Measurements from ENCODE around the gene FMNL2.

FMNL2 gene

GRCh38 chr2:152627351-152627957, 292.5 kb downstream of the FMNL2 start:
- no peak for DNase-seq

DNA sequence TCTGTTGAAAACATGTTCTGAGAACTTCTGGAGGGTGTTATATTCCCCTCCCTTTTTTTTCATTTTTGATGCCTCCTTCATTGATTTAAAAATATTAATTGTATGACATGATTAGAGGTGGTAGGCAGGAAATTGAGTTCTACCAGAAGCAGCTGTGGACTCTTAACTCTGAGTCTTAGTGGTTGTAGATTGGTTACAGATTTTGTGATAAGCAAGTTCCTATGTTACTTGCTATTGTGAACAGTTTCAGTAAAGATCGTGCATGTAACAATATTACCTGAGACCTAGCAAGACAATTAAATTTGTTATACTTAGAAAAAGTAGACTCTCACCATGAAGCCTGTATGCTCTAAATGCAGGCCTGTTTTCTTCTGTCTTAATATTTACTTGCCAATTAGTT, 294.2 kb downstream of the FMNL2 start:
- DNase-seq, result no peak

GRCh38 chr2:152630466-152630865, 295.5 kb downstream of the FMNL2 start:
- no peak for DNase-seq

DNA sequence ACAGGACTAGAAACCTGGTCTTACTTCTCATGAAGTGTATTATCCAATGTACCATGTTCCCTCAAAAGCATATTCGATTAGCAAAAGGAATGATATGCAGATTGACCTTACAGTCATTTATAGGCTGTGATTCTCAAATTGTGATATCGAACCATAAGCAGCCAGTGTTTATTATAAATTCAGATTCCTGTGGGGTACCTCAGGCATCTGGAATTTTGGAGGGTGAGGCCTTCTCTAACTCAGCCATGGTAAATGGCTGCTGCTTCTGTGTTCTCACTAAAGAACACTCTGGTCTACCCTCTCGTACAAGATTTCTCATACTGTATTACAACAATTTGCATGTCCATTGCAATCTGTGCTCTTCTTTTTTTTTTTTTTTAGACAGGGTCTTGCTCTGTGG, 297.8 kb downstream of the FMNL2 start:
- no peak for DNase-seq

- no peak for DNase-seq
Observed at GRCh38 chr2:152635635-152636298, 300.8 kb downstream of the FMNL2 start.

DNA sequence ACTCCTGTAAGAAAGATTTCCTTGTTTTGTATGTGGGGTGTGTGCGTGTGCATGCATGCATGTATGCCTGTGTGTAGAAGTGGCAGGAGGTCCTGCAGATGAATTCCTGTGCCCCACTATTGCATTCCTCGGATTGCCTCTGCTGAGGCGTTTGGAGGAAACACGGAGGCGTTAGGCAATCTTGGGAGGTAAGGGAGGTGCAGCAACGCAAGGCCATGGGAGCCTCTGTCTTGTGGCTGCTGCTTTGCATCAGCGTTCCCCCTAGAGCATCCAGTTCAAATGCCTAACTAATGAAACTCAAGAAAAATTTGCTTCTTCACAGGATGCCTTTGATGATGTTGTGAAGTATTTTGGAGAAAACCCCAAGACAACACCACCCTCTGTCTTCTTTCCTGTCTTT, 302.3 kb downstream of the FMNL2 start:
- no peak for DNase-seq

DNA sequence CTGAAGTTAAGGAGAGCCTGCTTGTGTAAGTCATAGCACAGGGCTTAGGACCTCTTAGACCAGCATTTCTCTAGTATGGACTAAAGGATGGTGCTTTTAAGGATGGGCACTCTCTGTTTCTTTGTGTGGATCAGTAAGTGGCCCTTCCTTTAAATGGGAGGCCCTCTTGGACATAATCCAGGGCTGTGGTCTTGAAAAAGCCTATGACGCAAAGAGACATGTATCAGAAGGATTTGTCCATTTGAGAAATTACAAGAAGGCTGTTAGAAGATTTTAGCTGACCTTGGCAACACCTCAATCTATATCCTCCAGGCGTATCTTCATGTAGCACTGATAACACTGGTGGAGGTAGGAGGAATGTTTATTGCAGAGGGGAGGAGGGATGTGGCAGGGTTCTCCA, 303.1 kb downstream of the FMNL2 start:
- DNase-seq, result no peak

- no peak for DNase-seq
Observed at GRCh38 chr2:152638590-152638989, 303.6 kb downstream of the FMNL2 start.

- DNase-seq, result no peak
Observed at GRCh38 chr2:152644189-152644873, 309.4 kb downstream of the FMNL2 start.

DNA sequence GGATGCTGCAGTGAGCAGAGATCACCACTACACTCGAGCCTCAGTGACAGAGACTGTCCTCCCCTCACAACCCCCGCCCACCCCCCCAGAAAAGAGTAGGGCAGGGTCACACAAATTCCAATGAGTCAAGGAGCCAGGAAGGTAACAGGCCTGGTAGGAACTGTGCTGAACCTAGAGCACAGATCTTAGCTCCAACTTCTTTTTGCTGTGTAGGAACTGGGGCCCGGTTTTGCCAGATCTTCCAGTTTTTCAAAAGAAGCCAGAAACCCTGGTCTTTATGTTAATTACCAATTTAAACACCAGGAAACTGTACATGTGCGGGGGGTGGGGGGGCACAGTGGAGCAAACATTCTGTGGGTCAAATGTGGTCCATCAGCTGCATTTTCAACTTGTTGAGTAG, 311.3 kb downstream of the FMNL2 start:
- no peak for DNase-seq

- DNase-seq, result no peak
Observed at GRCh38 chr2:152646775-152647174, 311.8 kb downstream of the FMNL2 start.

DNA sequence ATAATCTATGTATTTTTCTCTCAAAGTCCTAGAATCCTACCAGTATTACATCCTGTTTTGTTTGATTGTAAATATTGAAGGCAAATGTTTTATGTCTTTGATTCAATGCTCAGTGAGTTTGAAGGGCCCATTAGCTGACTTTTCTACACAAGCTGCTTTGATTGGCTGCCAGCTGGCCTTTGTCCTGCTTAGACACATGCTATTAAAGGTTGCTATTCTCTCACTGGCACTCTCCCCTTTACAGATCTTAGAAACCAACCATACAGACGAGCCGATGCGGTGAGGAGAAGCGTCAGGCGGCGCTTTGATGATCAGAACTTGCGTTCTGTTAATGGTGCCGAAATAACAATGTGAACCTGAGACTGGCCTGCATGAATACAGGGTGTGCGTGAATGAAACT, 312.6 kb downstream of the FMNL2 start:
- DNase-seq, result no peak

DNA sequence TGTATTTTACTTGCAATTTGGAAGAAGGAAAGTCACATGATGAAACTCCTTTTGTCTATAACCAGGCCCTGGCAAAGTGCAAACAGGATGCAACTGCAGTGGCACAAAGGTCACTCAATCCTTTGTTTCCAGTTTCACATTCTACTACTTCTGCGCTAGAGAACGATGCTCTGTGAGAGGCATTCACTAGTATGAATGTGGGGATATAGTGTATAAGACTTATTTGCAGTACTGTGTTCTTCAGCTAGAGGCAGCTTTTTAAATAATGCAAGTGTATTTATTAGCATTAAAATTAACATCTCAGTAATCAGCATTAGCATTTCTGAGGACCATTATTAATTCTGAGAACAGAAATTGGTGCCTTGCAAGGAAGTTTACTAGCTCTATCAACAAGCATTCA, 313.4 kb downstream of the FMNL2 start:
- no peak for DNase-seq

GRCh38 chr2:152649997-152650396, 315.0 kb downstream of the FMNL2 start:
- DNase-seq, result no peak

GRCh38 chr2:152650768-152651371, 315.9 kb downstream of the FMNL2 start:
- no peak for DNase-seq

GRCh38 chr2:152651834-152652233, 316.9 kb downstream of the FMNL2 start:
- DNase-seq, result no peak

DNA sequence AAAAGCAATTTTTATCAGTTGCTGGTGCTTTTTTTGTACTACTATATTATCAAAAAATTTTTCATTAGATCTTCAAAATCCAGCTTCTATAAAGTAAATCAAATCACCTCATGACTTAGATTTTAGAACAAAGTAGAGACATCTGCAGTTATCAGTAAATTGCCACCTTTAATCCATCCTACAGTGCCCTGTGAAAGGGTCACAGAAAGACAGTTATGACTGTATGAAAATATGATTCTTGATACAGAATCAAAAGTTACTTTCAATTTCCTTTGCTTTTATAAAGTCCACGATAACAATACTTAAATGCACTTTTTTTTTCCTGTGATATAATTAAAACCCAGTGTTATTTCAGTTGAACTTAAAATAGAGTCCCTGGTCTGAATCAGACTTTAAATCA, 320.9 kb downstream of the FMNL2 start:
- no peak for DNase-seq

- no peak for DNase-seq
Observed at GRCh38 chr2:152657043-152657442, 322.1 kb downstream of the FMNL2 start.

DNA sequence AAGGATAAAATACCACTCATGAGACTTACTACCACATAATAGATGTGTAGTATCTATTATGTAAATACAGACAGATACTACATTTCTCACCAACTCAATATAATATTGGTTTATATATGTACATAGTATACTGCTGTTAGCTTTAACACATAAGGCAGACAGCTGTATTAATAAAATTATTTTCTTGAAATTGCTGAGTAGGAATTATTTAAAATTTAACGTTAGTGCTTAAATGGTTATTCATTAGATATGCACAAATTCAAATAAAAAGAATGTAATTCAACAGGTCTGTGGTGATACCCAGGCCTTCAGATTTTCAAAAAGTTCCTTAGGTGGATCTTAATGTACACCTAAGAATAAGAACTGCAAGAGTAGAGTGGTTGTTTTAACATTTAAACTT, 323.2 kb downstream of the FMNL2 start:
- no peak for DNase-seq

DNA sequence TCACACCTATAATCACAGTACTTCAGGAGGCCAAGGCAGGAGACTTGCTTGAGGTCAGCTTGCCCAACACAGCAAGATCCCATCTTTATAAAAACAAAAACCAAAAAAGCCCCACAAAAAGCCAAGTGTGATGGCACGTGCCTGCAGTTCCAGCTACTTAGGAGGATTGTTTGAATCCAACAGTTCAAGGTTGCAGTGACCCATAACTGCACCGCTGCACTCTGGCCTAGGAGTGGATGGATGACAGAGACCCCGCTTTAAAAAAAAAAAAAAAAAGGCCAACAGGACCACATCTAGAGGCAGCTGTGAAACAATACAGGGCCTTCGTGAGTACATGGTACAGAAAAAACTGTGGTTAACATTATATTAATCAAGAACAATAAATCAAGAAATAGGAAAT, 326.1 kb downstream of the FMNL2 start:
- DNase-seq, result no peak

DNA sequence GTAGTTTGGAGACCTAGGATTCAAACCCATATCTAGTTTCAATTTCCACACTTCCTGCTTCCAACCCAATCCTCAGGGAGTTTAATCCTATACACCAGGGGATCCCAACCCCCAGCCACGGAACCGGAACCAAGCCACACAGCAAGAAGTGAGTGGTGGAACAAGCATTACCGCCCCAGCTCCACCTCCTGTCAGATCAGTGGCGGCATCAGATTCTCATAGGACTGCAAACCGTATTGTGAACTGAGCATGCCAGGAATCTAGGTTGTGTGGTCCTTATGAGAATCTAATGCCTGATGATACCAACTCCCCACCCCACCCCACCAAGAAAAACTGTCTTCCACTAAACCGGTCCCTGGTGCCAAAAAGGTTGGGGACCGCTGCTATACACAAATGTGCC, 329.8 kb downstream of the FMNL2 start:
- no peak for DNase-seq

- DNase-seq, result no peak
Observed at GRCh38 chr2:152674334-152674733, 339.4 kb downstream of the FMNL2 start.

DNA sequence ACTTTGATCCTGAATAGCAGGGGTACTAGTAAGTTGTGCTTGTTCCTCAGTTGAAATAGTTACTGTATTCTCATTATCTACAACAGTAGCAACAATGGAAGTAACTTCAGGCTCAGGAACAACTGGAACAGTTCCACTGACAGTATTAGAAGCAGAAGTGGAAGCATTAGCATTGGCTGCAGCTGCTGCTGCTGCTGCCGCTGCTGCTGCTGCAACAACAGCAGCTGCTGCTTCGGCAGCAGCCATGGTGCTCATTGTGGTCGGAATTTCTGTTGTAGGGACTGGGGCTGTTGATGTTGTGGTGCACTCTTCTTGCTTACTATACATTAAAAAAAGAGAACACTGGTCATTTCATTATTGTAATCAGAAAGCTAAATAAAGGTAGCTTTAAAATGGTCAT, 341.5 kb downstream of the FMNL2 start:
- no peak for DNase-seq

DNA sequence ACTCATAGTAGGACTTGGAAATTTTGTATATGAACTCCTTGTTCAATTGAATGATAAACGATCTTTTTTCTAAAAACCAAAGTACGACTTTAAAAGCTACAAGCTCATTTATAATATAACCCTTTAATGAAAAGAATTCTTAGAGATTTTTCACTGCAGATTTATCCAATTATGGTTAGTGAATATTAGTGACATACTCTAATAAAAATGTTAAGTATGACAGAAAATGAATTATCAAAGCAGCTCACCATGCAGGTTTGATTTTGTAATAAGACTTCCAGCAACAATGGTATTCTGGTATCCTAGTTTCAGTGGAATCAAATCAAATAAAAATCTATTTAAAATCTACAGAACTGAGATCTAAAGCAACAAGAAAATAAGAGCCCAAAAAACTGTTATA, 343.8 kb downstream of the FMNL2 start:
- no peak for DNase-seq

Data from KG1 (cell line).